ENCODE results near the gene PIN4.

PIN4 gene

DNA sequence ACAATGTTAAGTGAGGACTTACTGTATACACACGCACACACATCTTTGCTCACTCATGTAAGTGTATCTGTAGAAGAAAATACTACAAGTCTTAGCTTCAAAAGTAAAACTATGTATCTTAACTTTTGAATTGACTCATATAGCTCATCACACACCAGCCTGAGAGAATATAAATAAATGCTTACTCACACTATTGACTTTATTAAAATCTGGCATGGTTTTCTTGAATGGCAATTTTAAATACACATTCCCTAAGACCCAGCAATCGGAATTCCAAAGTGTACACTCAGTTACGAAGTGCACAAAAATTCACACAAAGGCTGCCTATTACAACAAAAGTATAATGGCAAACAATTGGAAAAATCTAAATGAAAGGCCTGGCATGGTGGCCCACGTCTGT, 55.3 kb downstream of the PIN4 start:
- peaks cover 7% of the 10 kb centered on the region for H3K36me3 Mint-ChIP-seq (ENCODE audit: low read depth)
- H3K27me3 Mint-ChIP-seq (ENCODE audit: low read depth) = no peaks in the 10 kb centered on the region
- no peak overlapping the region for H3K27ac Mint-ChIP-seq
- H3K4me1 Mint-ChIP-seq (ENCODE audit: low read depth) = peaks cover 8% of the 10 kb centered on the region
- H3K9me3 Mint-ChIP-seq = no peaks in the 10 kb centered on the region
- peak overlapping the region; percentile 37 for H3K4me3 Mint-ChIP-seq

DNA sequence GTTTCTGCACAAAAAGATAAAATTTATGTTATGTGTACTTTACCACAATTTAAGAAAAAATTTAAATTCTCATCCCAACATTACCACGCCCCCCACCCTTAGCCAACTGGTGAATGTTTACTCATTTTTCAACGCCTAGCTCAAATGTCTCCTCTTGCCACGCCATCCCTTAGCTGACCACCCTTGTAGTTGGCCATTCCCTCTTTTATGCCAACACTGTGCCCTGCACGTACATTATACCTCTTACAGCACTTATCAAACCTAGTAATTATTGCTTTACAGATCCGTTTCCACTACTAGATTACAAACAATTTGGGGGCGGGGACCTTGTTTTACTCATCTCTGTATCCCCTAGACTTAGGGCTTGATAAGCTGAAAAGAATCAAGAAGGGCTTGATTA, 56.6 kb downstream of the PIN4 start:
- Mint-ChIP-seq H3K4me1 (ENCODE audit: low read depth) (peaks cover 8% of the 10 kb centered on the region), H3K27me3 (ENCODE audit: low read depth) (no peaks in the 10 kb centered on the region), H3K36me3 (ENCODE audit: low read depth) (peaks cover 7% of the 10 kb centered on the region), H3K27ac (peak overlapping the region; percentile 31), H3K4me3 (peak overlapping the region; percentile 80), H3K9me3 (no peaks in the 10 kb centered on the region)

DNA sequence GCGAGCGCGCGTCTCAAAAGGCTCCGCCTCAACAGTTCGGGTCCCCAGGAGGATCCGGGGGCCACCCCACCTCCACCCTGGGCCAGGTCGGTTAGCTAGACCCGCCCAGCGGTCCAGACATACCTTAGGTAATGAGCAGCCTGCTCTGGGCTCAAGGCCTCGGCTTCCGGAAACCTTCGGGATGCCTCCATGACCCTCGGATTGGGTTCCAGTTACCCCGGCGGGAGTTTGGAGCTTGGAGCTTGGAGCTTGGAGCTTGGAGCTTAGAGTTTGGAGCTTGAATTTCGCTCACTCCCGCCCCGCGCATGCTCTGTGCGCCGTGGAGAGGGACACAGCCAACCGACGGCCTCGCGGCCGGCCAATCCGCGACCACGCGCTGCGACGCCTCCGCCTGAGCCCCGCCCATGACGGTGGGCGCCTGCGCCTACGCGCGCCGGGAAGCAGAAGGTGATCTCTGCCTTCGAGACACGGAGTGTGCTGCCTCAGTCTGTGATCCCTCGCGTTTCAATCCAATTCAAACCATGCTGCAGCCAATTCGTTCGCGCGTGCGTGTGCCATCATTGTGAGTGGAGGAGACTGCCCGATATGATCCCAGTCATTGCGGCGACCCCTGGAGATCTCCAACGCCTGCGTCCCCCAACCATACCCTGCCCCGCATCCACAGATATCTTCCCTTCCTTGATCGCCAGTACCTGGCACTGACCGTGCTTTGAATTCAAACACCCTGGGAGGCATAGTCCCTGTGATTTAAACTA, 57.3 kb downstream of the PIN4 start, which contains the start of gene ERCC6L:
ERCC6L (minus strand) TSS at position 307 of the 755 bp plus-strand sequence; CDS start at position 191, 116 bp downstream.
- peaks cover 8% of the 10 kb centered on the region for H3K4me1 Mint-ChIP-seq (ENCODE audit: low read depth)
- H3K27me3 Mint-ChIP-seq (ENCODE audit: low read depth) = no peaks in the 10 kb centered on the region
- H3K27ac Mint-ChIP-seq = peak within 1 kb of the TSS; percentile 75
- H3K36me3 Mint-ChIP-seq (ENCODE audit: low read depth) = peaks cover 7% of the 10 kb centered on the region
- H3K4me3 Mint-ChIP-seq = peak within 1 kb of the TSS; percentile 80
- H3K9me3 Mint-ChIP-seq = no peaks in the 10 kb centered on the region

DNA sequence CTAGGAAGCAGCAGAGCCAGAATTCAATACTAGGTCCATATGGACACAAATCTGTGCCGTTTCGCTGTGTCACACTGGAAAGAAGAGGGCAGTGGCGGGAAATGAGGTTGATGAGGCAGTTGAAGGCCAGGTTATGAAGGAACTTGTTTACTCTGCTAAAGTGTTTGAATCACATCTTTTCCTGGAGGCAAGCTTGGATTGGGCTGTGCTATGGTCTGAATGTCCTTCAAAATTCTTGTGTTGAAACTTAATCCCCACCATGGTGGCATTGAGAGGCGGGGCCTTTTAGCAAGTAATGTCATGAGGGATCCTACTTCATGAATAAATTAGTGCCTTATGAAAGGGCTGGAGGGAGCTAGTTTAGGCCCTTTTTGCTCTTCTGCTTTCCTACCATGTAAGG, 59.4 kb downstream of the PIN4 start:
- Mint-ChIP-seq H3K4me3 (no peak overlapping the region), H3K27me3 (ENCODE audit: low read depth) (no peaks in the 10 kb centered on the region), H3K9me3 (no peaks in the 10 kb centered on the region), H3K4me1 (ENCODE audit: low read depth) (peaks cover 5% of the 10 kb centered on the region), H3K36me3 (ENCODE audit: low read depth) (peaks cover 4% of the 10 kb centered on the region), H3K27ac (no peak overlapping the region)

DNA sequence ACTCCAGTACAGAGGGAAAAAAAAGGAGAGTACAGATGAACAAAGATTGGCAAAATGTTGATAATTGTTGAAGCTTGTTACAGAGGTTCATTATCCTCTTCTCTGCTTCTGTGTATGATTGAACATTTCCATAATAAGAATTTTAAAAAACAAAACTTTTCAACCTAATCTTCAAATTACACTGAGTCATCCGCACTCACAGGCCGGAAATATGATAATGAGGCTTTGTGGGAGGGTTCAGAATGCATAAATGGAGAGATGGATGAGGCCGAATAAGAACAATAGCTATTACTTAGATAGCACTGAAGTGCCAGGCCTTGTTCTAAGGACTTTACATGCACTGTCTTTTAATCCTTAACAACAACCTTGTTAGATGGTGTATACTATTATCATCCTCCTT, 61.9 kb downstream of the PIN4 start:
- H3K27ac Mint-ChIP-seq = no peak overlapping the region
- no peak overlapping the region for H3K4me3 Mint-ChIP-seq
- H3K4me1 Mint-ChIP-seq (ENCODE audit: low read depth) = no peaks in the 10 kb centered on the region
- no peaks in the 10 kb centered on the region for H3K36me3 Mint-ChIP-seq (ENCODE audit: low read depth)
- no peaks in the 10 kb centered on the region for H3K9me3 Mint-ChIP-seq
- H3K27me3 Mint-ChIP-seq (ENCODE audit: low read depth) = no peaks in the 10 kb centered on the region

DNA sequence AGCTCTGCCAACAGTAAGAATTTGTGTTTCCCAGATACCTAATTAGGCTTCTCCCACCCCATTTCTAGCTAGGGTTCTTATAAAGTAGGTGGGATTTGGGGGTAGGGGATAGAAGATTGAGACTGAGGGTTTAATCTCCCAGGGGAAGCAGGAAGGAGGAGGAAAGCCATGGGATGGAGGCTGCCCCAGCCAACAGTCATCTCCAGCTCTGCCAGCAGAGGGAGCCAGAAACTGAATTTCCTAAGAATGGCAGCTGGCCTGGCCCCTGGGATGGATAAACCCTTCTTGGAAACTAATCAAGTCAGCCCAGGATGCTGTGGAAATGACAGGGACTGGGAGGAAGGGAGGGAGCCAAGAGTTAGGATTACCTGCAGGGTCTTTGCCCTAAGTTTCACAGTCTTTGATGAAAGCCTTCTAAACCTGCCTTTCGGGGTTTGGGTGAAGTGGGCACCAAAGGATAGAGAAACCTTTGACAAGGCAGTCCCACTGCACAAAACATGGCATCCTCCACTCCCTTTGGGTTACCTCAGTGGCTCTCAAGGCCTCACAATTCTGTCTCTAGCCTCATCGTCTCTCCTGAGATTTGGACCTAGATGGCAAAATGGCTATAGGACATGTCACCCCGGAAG, 64.0 kb downstream of the PIN4 start:
- no peak overlapping the region for H3K4me3 Mint-ChIP-seq

DNA sequence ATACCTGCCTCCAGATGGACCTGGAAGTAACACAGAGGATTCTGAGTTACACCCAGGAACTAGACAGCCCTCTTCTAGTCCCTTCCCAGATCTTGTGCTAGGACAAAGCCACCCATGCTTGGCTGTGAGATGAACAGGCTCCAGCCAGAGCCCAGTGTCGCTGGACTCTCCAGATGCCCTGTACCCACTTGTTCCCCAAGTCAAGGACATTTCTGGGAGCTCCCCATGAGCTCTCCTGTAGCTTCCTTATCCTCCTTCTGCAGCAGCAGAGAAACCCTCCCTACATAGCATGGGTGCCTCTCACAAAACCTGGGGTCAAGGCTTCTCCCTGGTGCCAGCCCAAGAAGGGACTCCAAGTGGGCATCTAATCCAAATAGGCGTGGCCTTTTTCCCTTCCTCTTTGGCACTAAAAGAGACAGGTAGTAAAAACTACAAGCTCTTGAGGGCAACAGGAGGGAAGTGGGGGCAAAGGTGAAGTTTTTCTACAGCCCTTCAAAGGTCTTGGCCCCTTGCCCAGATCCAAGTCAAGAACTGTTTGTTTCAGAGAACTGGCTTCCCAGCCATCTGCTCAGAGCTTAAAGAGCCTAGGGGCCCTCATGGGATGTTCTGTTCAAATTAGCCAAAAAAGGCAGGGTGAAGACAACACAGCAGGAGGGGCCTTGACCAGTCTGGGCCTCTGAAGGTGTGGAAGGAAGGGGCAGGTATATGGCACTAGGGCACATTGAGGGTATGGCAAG, 65.8 kb downstream of the PIN4 start:
- Mint-ChIP-seq H3K27ac (no peak overlapping the region), H3K27me3 (ENCODE audit: low read depth) (no peaks in the 10 kb centered on the region)

More for the DNA sequence above, 64.0 kb downstream of the PIN4 start:
- Mint-ChIP-seq H3K27me3 (ENCODE audit: low read depth) (no peaks in the 10 kb centered on the region), H3K36me3 (ENCODE audit: low read depth) (no peaks in the 10 kb centered on the region), H3K27ac (no peak overlapping the region), H3K9me3 (no peaks in the 10 kb centered on the region), H3K4me1 (ENCODE audit: low read depth) (no peaks in the 10 kb centered on the region)

More for the DNA sequence above, 65.8 kb downstream of the PIN4 start:
- H3K9me3 Mint-ChIP-seq = no peaks in the 10 kb centered on the region
- H3K36me3 Mint-ChIP-seq (ENCODE audit: low read depth) = no peaks in the 10 kb centered on the region
- H3K4me1 Mint-ChIP-seq (ENCODE audit: low read depth) = no peaks in the 10 kb centered on the region
- no peak overlapping the region for H3K4me3 Mint-ChIP-seq

Measured in T-helper 1 cell treated with Interleukin-12 subunit alpha and Interleukin-12 subunit beta and Interleukin-4 antibody, amounts not matched to agents 30 μg/mL and 1 μg/mL, for 36 hours (primary cell).